Measurements from ENCODE around the gene DDX41. TPM values are rescaled to one million over a fixed set of nuclear protein-coding genes. Genes with fewer than 3 reads are reported as not detected.

The DDX41 gene
- total and polyA plus RNA-seq, 10 of the 15 experiments (the other 5 are each of a cell fraction or from before 2014, with no cell fraction given) = 32.7 to 215 (median 93.6) TPM

DNA sequence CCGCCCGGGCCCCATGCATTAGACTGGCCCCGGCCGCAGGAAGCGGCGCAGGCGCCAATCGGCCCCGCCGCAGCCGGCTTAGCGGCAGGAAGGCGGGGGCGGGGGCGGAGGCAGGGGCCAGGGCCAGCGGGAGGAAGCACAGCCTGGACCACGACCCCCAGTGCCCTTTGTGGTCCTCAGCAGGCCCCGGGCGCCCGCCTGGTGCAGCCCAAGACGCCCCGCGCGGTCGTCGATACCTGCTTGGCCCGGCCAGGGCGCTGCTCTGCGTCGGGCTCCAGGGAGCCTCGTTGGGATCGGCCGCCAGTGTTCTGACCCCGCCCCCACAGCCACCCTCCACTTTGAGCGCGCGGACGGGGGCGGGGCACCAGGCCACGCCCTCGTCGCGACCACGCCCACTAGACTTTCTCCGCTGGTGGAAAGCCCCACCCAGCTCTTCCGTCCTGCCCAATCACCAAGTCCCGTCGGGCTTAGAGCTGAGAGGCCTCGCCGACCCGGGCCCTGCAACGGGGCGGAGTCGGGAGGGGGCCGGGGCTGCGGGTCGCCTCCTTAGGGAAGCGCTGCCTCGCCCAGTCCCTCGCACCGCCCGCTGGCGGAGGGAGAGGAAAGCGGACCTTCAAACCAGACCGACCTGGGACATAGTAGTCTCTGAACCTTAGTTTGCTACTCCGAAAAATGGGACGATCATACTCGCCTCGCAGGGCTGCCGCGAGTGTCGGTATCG is 19.3 kb downstream of the DDX41 start, which contains the start of gene PDLIM7 (continued):
- TF ChIP-seq NFIC (IDR thresholded peaks at IDR 0.05; ENCODE audit: low read depth, low read length) = no peak
- 0 out of 2 replicates have a peak, but pooled peaks have one; percentile 78 for TF ChIP-seq CHD4 (IDR thresholded peaks at IDR 0.05)
- no peak for TF ChIP-seq E4F1 (IDR thresholded peaks at IDR 0.05; ENCODE audit: borderline replicate concordance, partially characterized antibody)
- no peak for TF ChIP-seq BMI1 (IDR thresholded peaks at IDR 0.05; ENCODE audit: borderline replicate concordance)
- peak; percentile 92 for TF ChIP-seq ZNF217 (IDR thresholded peaks at IDR 0.05)
- TF ChIP-seq SREBF2 (IDR thresholded peaks at IDR 0.05; ENCODE audit: low read length) = no peak
- no peak for TF ChIP-seq ATF7 (IDR thresholded peaks at IDR 0.05; ENCODE audit: low read depth)
- TF ChIP-seq HDAC2 (IDR thresholded peaks at IDR 0.05) = no peak; the same call in 1 of the 2 replicates
- TF ChIP-seq NBN (IDR thresholded peaks at IDR 0.05) = no peak
- peak; percentile 71 for TF ChIP-seq NKRF (conservative IDR thresholded peaks at IDR 0.05)
- TF ChIP-seq SMAD1 (IDR thresholded peaks at IDR 0.05; ENCODE audit: low read depth, partially characterized antibody) = no peak
- TF ChIP-seq, protein P1, sequence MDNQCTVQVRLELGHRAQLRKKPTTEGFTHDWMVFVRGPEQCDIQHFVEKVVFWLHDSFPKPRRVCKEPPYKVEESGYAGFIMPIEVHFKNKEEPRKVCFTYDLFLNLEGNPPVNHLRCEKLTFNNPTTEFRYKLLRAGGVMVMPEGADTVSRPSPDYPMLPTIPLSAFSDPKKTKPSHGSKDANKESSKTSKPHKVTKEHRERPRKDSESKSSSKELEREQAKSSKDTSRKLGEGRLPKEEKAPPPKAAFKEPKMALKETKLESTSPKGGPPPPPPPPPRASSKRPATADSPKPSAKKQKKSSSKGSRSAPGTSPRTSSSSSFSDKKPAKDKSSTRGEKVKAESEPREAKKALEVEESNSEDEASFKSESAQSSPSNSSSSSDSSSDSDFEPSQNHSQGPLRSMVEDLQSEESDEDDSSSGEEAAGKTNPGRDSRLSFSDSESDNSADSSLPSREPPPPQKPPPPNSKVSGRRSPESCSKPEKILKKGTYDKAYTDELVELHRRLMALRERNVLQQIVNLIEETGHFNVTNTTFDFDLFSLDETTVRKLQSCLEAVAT (IDR thresholded peaks at IDR 0.05) = no peak
- TF ChIP-seq FOXM1 (IDR thresholded peaks at IDR 0.05; ENCODE audit: low read depth, low read length) = no peak
- no peak for TF ChIP-seq SUPT20H (IDR thresholded peaks at IDR 0.05; ENCODE audit: borderline replicate concordance, control insufficient read depth, low read depth, low read length)
- TF ChIP-seq NFXL1 (IDR thresholded peaks at IDR 0.05; ENCODE audit: borderline replicate concordance) = no peak
- TF ChIP-seq ZZZ3 (IDR thresholded peaks at IDR 0.05; ENCODE audit: control insufficient read depth, insufficient read length, low read depth) = no peak
- TF ChIP-seq TAF1 (IDR thresholded peaks at IDR 0.05; ENCODE audit: borderline replicate concordance, low read depth, low read length) = peak; percentile 96
- no peak for TF ChIP-seq PAX8 (IDR thresholded peaks at IDR 0.05)
- no peak for TF ChIP-seq WRNIP1 (IDR thresholded peaks at IDR 0.05; ENCODE audit: borderline replicate concordance, low read depth, low read length)
- TF ChIP-seq YY1 (IDR thresholded peaks at IDR 0.05; ENCODE audit: low read depth, low read length) = peak; percentile 48
- TF ChIP-seq ZSCAN29 (IDR thresholded peaks at IDR 0.05) = no peak
- no peak for TF ChIP-seq TCF7 (IDR thresholded peaks at IDR 0.05; ENCODE audit: borderline replicate concordance)
- no peak for TF ChIP-seq ETV6 (conservative IDR thresholded peaks at IDR 0.05 in 1 of 2, IDR thresholded peaks at IDR 0.05 in 1 of 2; ENCODE audit: borderline replicate concordance in 1 of 2, low read depth in 1 of 2)
- no peak for TF ChIP-seq STAT3 (IDR thresholded peaks at IDR 0.05; ENCODE audit: low read depth, low read length)
- TF ChIP-seq IKZF1 (conservative IDR thresholded peaks at IDR 0.05) = peak; percentile 75
- TF ChIP-seq RAD21 (IDR thresholded peaks at IDR 0.05; ENCODE audit: insufficient read depth, low read depth, low read length) = no peak

Data from GM12878 (cell line).